Left ventricle myocardium inferior (tissue), 1 donor: ENCODE measurements around the gene RGS6. TPM values are rescaled to one million over a fixed set of nuclear protein-coding genes. Genes with fewer than 3 reads are reported as not detected.

ENCODE experiments used
- DNase-seq: peaks from one replicate; pipeline ENCODE4 v3.0.0-alpha.2; 2020
- H3K27ac ChIP-seq: fragments of 200-600 bp; replicated peaks from 2 replicates; pipeline ENCODE4 v1.8.0; 2021
- H3K27me3 ChIP-seq: fragments of 200-600 bp; 2 replicates; pipeline ENCODE4 v1.8.0; 2021; ENCODE audit warnings: low read depth
- H3K36me3 ChIP-seq: fragments of 200-600 bp; 2 replicates; pipeline ENCODE4 v1.8.0; 2021
- H3K4me1 ChIP-seq: fragments of 200-600 bp; 2 replicates; pipeline ENCODE4 v1.8.0; 2021
- H3K4me3 ChIP-seq: fragments of 200-600 bp; 2 replicates; pipeline ENCODE4 v1.8.0; 2021; ENCODE audit warnings: mild to moderate bottlenecking, moderate library complexity
- H3K9me3 ChIP-seq: fragments of 200-600 bp; replicated peaks from 2 replicates; pipeline ENCODE4 v1.8.0; 2021
- intact Hi-C: fragments of 100-400 bp; cut with micrococcal nuclease; formaldehyde crosslinking; loops from one replicate; pipeline ENCODE4 v1.11.0; 2022
- total RNA-seq: library from RNA; stranded (reverse); fragmentation: NEBNext Ultra II Directional; extraction: Animal tissue kit (Norgen Biotek cat#: 25700); gene quantifications from one replicate; pipeline ENCODE4 v1.2.1, GENCODE V29; 2021
- TF ChIP-seq, protein P1 (sequence below): fragments of 200-600 bp; IDR thresholded peaks from 2 replicates; pipeline ENCODE4 v1.8.0; 2021; ENCODE audit warnings: antibody characterized with exemption, mild to moderate bottlenecking, borderline replicate concordance
- donor health status: DM: no; HTN: yes; CAD: no; lungs with severe emphysema.

The RGS6 gene
- total RNA-seq, 1 donor from 2014 or later, result 23.0 TPM

DNA sequence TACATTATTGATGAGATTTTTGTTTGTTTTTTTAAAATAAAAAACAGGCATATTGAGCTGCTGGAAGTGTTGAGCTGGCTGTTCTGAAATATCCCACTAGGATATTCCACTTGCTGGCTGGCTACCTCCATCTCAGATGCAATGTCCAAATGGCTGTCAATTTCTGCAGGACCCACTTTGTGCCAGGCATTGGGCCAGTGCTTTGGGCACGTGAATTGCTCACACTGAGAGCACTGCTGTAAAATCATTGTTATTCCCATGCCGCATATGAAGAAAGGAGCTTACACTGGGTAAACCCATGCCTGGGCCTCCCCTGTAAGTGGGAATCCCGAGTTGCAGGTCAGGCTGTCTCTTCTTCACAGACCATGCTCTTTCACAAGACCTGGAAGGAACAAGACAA lies 56.7 kb downstream of the RGS6 start:
- intact Hi-C loops, result no loop called here
- Histone ChIP-seq H3K9me3 (no peaks in the 10 kb centered on the region), H3K4me3 (no peak overlapping the region), H3K4me1 (peaks cover 65% of the 10 kb centered on the region), H3K27me3 (no peaks in the 10 kb centered on the region), H3K36me3 (no peaks in the 10 kb centered on the region), H3K27ac (peak overlapping the region; percentile 87)
- peak; percentile 40 for DNase-seq
- TF ChIP-seq, protein P1, sequence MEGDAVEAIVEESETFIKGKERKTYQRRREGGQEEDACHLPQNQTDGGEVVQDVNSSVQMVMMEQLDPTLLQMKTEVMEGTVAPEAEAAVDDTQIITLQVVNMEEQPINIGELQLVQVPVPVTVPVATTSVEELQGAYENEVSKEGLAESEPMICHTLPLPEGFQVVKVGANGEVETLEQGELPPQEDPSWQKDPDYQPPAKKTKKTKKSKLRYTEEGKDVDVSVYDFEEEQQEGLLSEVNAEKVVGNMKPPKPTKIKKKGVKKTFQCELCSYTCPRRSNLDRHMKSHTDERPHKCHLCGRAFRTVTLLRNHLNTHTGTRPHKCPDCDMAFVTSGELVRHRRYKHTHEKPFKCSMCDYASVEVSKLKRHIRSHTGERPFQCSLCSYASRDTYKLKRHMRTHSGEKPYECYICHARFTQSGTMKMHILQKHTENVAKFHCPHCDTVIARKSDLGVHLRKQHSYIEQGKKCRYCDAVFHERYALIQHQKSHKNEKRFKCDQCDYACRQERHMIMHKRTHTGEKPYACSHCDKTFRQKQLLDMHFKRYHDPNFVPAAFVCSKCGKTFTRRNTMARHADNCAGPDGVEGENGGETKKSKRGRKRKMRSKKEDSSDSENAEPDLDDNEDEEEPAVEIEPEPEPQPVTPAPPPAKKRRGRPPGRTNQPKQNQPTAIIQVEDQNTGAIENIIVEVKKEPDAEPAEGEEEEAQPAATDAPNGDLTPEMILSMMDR, result no peak

GRCh38 chr14:71994416-71994815 lies 62.2 kb downstream of the RGS6 start:
- intact Hi-C loops, result no loop called here
- no peak overlapping the region for H3K27ac ChIP-seq
- TF ChIP-seq, protein P1, result no peak
- no peaks in the 10 kb centered on the region for H3K36me3 ChIP-seq
- no peak overlapping the region for H3K4me3 ChIP-seq
- H3K9me3 ChIP-seq, result no peaks in the 10 kb centered on the region
- no peaks in the 10 kb centered on the region for H3K27me3 ChIP-seq
- no peak for DNase-seq
- H3K4me1 ChIP-seq, result peaks cover 36% of the 10 kb centered on the region

- no peak overlapping the region for H3K27ac ChIP-seq
- intact Hi-C loops, result no loop called here
- H3K27me3 ChIP-seq, result no peaks in the 10 kb centered on the region
- H3K36me3 ChIP-seq, result no peaks in the 10 kb centered on the region
- no peaks in the 10 kb centered on the region for H3K9me3 ChIP-seq
- TF ChIP-seq, protein P1, result no peak
- peaks cover 28% of the 10 kb centered on the region for H3K4me1 ChIP-seq
- DNase-seq, result no peak
- H3K4me3 ChIP-seq, result no peak overlapping the region
Measured at GRCh38 chr14:71995741-71996140, 63.5 kb downstream of the RGS6 start.

DNA sequence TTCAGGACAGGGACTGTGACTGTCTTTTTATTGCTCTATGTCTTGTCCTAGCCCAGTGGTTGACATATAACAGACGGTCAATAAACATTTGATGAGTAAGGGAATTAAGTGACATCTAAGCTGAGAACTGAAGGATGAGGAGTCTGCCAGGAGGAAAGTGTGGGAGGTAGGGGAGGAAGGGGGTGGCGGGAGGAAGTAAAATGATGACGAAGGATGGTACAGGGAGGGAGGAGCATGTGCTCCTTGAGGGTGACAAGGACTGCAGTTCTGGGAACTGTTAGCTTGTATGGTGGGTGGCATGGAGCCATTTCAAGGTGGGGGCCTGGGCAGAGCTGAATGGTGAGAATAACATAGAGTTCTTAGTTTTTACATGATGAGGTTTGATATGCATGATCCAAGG lies 64.4 kb downstream of the RGS6 start:
- TF ChIP-seq, protein P1, result no peak
- H3K27ac ChIP-seq, result no peak overlapping the region
- no peak for DNase-seq
- peaks cover 23% of the 10 kb centered on the region for H3K4me1 ChIP-seq
- H3K27me3 ChIP-seq, result no peaks in the 10 kb centered on the region
- no peaks in the 10 kb centered on the region for H3K36me3 ChIP-seq
- intact Hi-C loops, result no loop called here
- H3K4me3 ChIP-seq, result no peak overlapping the region
- H3K9me3 ChIP-seq, result no peaks in the 10 kb centered on the region

GRCh38 chr14:72000907-72001306 lies 68.7 kb downstream of the RGS6 start:
- Histone ChIP-seq H3K4me1 (peaks cover 31% of the 10 kb centered on the region), H3K4me3 (peak overlapping the region; percentile 19), H3K27ac (peak overlapping the region; percentile 83), H3K36me3 (no peaks in the 10 kb centered on the region), H3K9me3 (no peaks in the 10 kb centered on the region), H3K27me3 (no peaks in the 10 kb centered on the region)
- peak; percentile 60 for DNase-seq
- TF ChIP-seq, protein P1, result no peak
- intact Hi-C loops, result no loop called here

GRCh38 chr14:72002731-72003130 lies 70.5 kb downstream of the RGS6 start:
- Histone ChIP-seq H3K9me3 (no peaks in the 10 kb centered on the region), H3K36me3 (no peaks in the 10 kb centered on the region), H3K4me1 (peaks cover 30% of the 10 kb centered on the region), H3K27me3 (no peaks in the 10 kb centered on the region), H3K4me3 (no peak overlapping the region), H3K27ac (no peak overlapping the region)
- intact Hi-C loops, result no loop called here
- TF ChIP-seq, protein P1, result no peak
- DNase-seq, result no peak
